ENCODE data around the gene CAB39L.

DNA sequence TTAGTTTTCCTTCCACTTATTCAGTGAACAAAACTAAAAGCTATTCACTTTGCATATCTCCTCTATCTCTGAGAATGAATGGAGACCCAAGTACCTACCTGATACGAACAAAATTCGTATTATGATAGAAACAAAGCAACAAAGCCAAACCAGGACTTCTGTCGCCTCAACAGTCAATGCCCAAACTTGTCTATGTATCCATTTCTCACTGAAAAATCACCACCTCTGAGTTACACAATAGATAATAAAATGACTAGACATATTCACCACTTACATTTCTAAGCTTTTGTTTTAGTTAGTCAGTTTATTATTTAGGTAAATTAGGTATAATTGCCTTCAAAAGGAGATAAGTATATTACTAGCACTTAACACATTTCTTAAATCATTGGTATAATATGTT lies 67.7 kb downstream of the CAB39L start:
- TF ChIP-seq POLR2AphosphoS5 (IDR thresholded peaks at IDR 0.05), result no peak
- TF ChIP-seq, protein P1, sequence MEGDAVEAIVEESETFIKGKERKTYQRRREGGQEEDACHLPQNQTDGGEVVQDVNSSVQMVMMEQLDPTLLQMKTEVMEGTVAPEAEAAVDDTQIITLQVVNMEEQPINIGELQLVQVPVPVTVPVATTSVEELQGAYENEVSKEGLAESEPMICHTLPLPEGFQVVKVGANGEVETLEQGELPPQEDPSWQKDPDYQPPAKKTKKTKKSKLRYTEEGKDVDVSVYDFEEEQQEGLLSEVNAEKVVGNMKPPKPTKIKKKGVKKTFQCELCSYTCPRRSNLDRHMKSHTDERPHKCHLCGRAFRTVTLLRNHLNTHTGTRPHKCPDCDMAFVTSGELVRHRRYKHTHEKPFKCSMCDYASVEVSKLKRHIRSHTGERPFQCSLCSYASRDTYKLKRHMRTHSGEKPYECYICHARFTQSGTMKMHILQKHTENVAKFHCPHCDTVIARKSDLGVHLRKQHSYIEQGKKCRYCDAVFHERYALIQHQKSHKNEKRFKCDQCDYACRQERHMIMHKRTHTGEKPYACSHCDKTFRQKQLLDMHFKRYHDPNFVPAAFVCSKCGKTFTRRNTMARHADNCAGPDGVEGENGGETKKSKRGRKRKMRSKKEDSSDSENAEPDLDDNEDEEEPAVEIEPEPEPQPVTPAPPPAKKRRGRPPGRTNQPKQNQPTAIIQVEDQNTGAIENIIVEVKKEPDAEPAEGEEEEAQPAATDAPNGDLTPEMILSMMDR (IDR thresholded peaks at IDR 0.05), result no peak
